HepG2 (cell line): ENCODE results near the gene PSEN2. TPM values are rescaled to one million over a fixed set of nuclear protein-coding genes. Genes with fewer than 3 reads are reported as not detected.

Experiments used
- FOSL2 ChIP-seq: sonication (generic); formaldehyde crosslinking; IDR thresholded peaks from 2 replicates; pipeline ENCODE4 v1.4.0; 2020; ENCODE audit warnings: missing genetic modification reagents
- HNRNPH1 ChIP-seq: fragments of 200-400 bp; formaldehyde crosslinking; optimal IDR thresholded peaks from 2 replicates; pipeline ENCODE3; 2017; ENCODE audit warnings: mild to moderate bottlenecking, low read depth, low read length
- KLF16 ChIP-seq, 2 experiments: sonication (generic) in 1 of 2; formaldehyde crosslinking in 1 of 2; IDR thresholded peaks; 2 replicates each; pipeline versions ENCODE4 v1.6.1 to v1.8.0; 2016 to 2023; ENCODE audit warnings: missing genetic modification reagents in 2 of 2, missing compliant biosample characterization in 1 of 2
- SRSF9 ChIP-seq: fragments of 200-400 bp; formaldehyde crosslinking; IDR thresholded peaks from 2 replicates; pipeline ENCODE4 v1.6.1; 2018; ENCODE audit warnings: borderline replicate concordance, mild to moderate bottlenecking, low read depth, low read length; ENCODE audit not compliant: insufficient read depth, poor library complexity, severe bottlenecking
- ZNF33B ChIP-seq: sonication (generic); formaldehyde crosslinking; IDR thresholded peaks from 2 replicates; pipeline ENCODE4 v1.5.1; 2020; ENCODE audit warnings: mild to moderate bottlenecking, missing genetic modification reagents
- ZSCAN25 ChIP-seq: sonication (generic); formaldehyde crosslinking; IDR thresholded peaks from 2 replicates; pipeline ENCODE4 v1.8.0; 2022; ENCODE audit warnings: mild to moderate bottlenecking, missing genetic modification reagents
- polyA plus RNA-seq, 8 experiments: library from polyadenylated mRNA; depleted of rRNA in 3 of 8; stranded (reverse) in 7 of 8; unstranded in 1 of 8; fragments of >200 nt; fragmentation: Illumina TruSeq in 4 of 8; extraction: Trizol in 4 of 8; gene quantifications; 2 replicates each; pipeline versions ENCODE4 v1.2.1 to v1.2.3, GENCODE V29; 2011 to 2016; ENCODE audit warnings: low read depth in 4 of 8, missing spikeins in 1 of 8, mixed read lengths in 1 of 8; ENCODE audit not compliant: insufficient read depth in 1 of 8
- total RNA-seq, 5 experiments: library from RNA; depleted of rRNA; stranded (reverse); fragments of >200 nt; fragmentation: Illumina TruSeq; extraction: Trizol; gene quantifications; 2 replicates each; pipeline ENCODE4 v1.2.3, GENCODE V29; 2016; ENCODE audit warnings: low read depth in 1 of 5
- TF ChIP-seq, protein P1 (sequence below): sonication (generic); formaldehyde crosslinking; conservative IDR thresholded peaks from 2 replicates; pipeline ENCODE4 v1.8.0; 2022; ENCODE audit warnings: mild to moderate bottlenecking, moderate library complexity, missing genetic modification reagents
- TF ChIP-seq, protein P2 (sequence below): sonication (generic); formaldehyde crosslinking; IDR thresholded peaks from 2 replicates; pipeline ENCODE4 v1.4.0; 2020; ENCODE audit warnings: missing genetic modification reagents, mild to moderate bottlenecking, borderline replicate concordance
- TF ChIP-seq, protein P3 (sequence below), 2 experiments: fragments of 450-650 bp in 1 of 2; sonication (generic) in 1 of 2; formaldehyde crosslinking in 1 of 2; IDR thresholded peaks; 2 replicates each; pipeline versions ENCODE4 v1.6.1 to v1.8.0; 2016 to 2022; ENCODE audit warnings: antibody characterized with exemption in 1 of 2, mild to moderate bottlenecking in 1 of 2, missing genetic modification reagents in 1 of 2
- TF ChIP-seq, protein P4 (sequence below): sonication (generic); formaldehyde crosslinking; IDR thresholded peaks from 2 replicates; pipeline ENCODE4 v1.4.0; 2020; ENCODE audit warnings: missing genetic modification reagents
- TF ChIP-seq, protein P5 (sequence below): IDR thresholded peaks from 2 replicates; pipeline ENCODE4 v1.6.1; 2016; ENCODE audit warnings: low read depth, borderline replicate concordance

PSEN2 gene
- total and polyA plus RNA-seq, 2 of the 13 experiments (the other 11 are each of a cell fraction or from before 2014, with no cell fraction given): 5.9 to 13.1 TPM

DNA sequence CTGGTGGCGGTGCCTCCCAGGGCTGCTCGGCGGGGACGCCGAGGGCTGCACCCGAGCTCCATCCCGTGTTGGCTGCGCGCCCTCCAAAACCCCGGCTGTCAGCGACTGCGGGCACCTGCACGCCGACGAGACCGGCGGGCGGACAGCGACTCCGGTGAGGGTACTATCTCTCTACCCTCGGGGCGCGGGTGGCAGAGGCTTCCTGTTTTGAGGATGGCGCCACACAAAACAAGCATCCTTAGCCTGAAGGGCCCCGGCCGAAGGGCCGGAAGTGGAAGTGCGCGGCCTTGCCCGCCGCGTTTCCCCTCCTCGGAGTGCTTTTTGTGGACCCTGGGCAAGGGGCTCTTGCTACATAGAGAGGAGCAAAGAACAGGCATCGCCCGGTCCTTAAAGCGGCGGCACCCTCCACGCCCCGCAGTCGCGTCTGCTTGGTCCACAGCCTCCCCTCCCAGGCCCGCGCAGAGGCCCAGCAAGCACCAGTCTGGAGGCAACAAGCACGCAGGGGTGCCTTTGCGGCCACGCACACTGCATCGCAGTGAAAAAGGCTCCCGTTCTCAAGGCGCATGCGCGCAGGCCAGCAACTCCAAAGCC is 69.1 kb downstream of the PSEN2 start (continued):
- TF ChIP-seq ZSCAN25 (CRISPR knock-in tag): peak; percentile 84
- TF ChIP-seq, protein P1, sequence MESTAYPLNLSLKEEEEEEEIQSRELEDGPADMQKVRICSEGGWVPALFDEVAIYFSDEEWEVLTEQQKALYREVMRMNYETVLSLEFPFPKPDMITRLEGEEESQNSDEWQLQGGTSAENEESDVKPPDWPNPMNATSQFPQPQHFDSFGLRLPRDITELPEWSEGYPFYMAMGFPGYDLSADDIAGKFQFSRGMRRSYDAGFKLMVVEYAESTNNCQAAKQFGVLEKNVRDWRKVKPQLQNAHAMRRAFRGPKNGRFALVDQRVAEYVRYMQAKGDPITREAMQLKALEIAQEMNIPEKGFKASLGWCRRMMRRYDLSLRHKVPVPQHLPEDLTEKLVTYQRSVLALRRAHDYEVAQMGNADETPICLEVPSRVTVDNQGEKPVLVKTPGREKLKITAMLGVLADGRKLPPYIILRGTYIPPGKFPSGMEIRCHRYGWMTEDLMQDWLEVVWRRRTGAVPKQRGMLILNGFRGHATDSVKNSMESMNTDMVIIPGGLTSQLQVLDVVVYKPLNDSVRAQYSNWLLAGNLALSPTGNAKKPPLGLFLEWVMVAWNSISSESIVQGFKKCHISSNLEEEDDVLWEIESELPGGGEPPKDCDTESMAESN (CRISPR knock-in tag): peak; percentile 97
- TF ChIP-seq, protein P2, sequence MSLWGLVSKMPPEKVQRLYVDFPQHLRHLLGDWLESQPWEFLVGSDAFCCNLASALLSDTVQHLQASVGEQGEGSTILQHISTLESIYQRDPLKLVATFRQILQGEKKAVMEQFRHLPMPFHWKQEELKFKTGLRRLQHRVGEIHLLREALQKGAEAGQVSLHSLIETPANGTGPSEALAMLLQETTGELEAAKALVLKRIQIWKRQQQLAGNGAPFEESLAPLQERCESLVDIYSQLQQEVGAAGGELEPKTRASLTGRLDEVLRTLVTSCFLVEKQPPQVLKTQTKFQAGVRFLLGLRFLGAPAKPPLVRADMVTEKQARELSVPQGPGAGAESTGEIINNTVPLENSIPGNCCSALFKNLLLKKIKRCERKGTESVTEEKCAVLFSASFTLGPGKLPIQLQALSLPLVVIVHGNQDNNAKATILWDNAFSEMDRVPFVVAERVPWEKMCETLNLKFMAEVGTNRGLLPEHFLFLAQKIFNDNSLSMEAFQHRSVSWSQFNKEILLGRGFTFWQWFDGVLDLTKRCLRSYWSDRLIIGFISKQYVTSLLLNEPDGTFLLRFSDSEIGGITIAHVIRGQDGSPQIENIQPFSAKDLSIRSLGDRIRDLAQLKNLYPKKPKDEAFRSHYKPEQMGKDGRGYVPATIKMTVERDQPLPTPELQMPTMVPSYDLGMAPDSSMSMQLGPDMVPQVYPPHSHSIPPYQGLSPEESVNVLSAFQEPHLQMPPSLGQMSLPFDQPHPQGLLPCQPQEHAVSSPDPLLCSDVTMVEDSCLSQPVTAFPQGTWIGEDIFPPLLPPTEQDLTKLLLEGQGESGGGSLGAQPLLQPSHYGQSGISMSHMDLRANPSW: peak; percentile 69; the same call in 1 of the 2 replicates
- TF ChIP-seq, protein P3, sequence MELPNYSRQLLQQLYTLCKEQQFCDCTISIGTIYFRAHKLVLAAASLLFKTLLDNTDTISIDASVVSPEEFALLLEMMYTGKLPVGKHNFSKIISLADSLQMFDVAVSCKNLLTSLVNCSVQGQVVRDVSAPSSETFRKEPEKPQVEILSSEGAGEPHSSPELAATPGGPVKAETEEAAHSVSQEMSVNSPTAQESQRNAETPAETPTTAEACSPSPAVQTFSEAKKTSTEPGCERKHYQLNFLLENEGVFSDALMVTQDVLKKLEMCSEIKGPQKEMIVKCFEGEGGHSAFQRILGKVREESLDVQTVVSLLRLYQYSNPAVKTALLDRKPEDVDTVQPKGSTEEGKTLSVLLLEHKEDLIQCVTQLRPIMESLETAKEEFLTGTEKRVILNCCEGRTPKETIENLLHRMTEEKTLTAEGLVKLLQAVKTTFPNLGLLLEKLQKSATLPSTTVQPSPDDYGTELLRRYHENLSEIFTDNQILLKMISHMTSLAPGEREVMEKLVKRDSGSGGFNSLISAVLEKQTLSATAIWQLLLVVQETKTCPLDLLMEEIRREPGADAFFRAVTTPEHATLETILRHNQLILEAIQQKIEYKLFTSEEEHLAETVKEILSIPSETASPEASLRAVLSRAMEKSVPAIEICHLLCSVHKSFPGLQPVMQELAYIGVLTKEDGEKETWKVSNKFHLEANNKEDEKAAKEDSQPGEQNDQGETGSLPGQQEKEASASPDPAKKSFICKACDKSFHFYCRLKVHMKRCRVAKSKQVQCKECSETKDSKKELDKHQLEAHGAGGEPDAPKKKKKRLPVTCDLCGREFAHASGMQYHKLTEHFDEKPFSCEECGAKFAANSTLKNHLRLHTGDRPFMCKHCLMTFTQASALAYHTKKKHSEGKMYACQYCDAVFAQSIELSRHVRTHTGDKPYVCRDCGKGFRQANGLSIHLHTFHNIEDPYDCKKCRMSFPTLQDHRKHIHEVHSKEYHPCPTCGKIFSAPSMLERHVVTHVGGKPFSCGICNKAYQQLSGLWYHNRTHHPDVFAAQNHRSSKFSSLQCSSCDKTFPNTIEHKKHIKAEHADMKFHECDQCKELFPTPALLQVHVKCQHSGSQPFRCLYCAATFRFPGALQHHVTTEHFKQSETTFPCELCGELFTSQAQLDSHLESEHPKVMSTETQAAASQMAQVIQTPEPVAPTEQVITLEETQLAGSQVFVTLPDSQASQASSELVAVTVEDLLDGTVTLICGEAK (IDR thresholded peaks at IDR 0.05): no peak
- TF ChIP-seq, protein P3 (CRISPR knock-in tag; IDR thresholded peaks at IDR 0.05): peak; percentile 73; the same call in 1 of the 2 replicates
- TF ChIP-seq ZNF33B (CRISPR knock-in tag): peak; percentile 29; the same call in 1 of the 2 replicates
- TF ChIP-seq HNRNPH1: no peak
- TF ChIP-seq, protein P4, sequence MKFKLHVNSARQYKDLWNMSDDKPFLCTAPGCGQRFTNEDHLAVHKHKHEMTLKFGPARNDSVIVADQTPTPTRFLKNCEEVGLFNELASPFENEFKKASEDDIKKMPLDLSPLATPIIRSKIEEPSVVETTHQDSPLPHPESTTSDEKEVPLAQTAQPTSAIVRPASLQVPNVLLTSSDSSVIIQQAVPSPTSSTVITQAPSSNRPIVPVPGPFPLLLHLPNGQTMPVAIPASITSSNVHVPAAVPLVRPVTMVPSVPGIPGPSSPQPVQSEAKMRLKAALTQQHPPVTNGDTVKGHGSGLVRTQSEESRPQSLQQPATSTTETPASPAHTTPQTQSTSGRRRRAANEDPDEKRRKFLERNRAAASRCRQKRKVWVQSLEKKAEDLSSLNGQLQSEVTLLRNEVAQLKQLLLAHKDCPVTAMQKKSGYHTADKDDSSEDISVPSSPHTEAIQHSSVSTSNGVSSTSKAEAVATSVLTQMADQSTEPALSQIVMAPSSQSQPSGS (CRISPR knock-in tag): no peak
- TF ChIP-seq, protein P5, sequence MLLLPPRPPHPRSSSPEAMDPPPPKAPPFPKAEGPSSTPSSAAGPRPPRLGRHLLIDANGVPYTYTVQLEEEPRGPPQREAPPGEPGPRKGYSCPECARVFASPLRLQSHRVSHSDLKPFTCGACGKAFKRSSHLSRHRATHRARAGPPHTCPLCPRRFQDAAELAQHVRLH: peak; percentile 57; the same call in 1 of the 2 replicates
- TF ChIP-seq FOSL2: 0 out of 2 replicates have a peak, but pooled peaks have one; percentile 6
- peak in 1 of 2 experiments; percentile 74; a peak in 1 of 4 replicates for TF ChIP-seq KLF16 (CRISPR knock-in tag; IDR thresholded peaks at IDR 0.05)
- no peak for TF ChIP-seq SRSF9
